ENCODE measurements around the gene SIRT6. TPM values are rescaled to one million over a fixed set of nuclear protein-coding genes. Genes with fewer than 3 reads are reported as not detected.
"Not testable (repeated sequence)": the region's sequence is repeated elsewhere in the genome, so short reads cannot be mapped to it uniquely, and the experiment has no call there.

The SIRT6 gene
- total RNA-seq, 1 donor from 2014 or later: 14.9 TPM

GRCh38 chr19:4144666-4145249, 37.6 kb downstream of the SIRT6 start:
- intact Hi-C loops (cut with DNase I): loop anchor here (5.0 kb wide), 1 partner anchor 58 kb away; no protein-coding TSS in a partner anchor
- DNase-seq (ENCODE audit: low spot score): no peak

GRCh38 chr19:4142916-4143315, 39.4 kb downstream of the SIRT6 start:
- intact Hi-C loops (cut with DNase I): loop anchor here (5.0 kb wide), 1 partner anchor 59 kb away; no protein-coding TSS in a partner anchor
- not testable (repeated sequence) for DNase-seq (ENCODE audit: low spot score)

GRCh38 chr19:4140237-4140711, 42.1 kb downstream of the SIRT6 start:
- intact Hi-C loops (cut with DNase I): loop anchor here (5.0 kb wide), 1 partner anchor 62 kb away; no protein-coding TSS in a partner anchor
- no peak for DNase-seq (ENCODE audit: low spot score)

- DNase-seq (ENCODE audit: low spot score): peak; percentile 93
- intact Hi-C loops (cut with DNase I): loop anchor here (5.0 kb wide), 1 partner anchor 63 kb away; no protein-coding TSS in a partner anchor
Observed at GRCh38 chr19:4139614-4140236, 42.6 kb downstream of the SIRT6 start.

GRCh38 chr19:4138445-4138844, 43.9 kb downstream of the SIRT6 start:
- intact Hi-C loops (cut with DNase I): no loop called here
- DNase-seq (ENCODE audit: low spot score): no peak

GRCh38 chr19:4136680-4137088, 45.7 kb downstream of the SIRT6 start:
- intact Hi-C loops (cut with DNase I): no loop called here
- DNase-seq (ENCODE audit: low spot score): no peak

- DNase-seq (ENCODE audit: low spot score): not testable (repeated sequence)
Observed at GRCh38 chr19:4135386-4135785, 47.0 kb downstream of the SIRT6 start.

GRCh38 chr19:4134351-4134750, 48.0 kb downstream of the SIRT6 start:
- no peak for DNase-seq (ENCODE audit: low spot score)
- intact Hi-C loops (cut with DNase I): no loop called here

More at GRCh38 chr19:4135386-4135785, 47.0 kb downstream of the SIRT6 start:
- intact Hi-C loops (cut with DNase I): not testable (repeated sequence)

- intact Hi-C loops (cut with DNase I): no loop called here
- no peak for DNase-seq (ENCODE audit: low spot score)
Observed at GRCh38 chr19:4130744-4131438, 51.5 kb downstream of the SIRT6 start.

GRCh38 chr19:4129050-4129449, 53.3 kb downstream of the SIRT6 start:
- DNase-seq (ENCODE audit: low spot score); intact Hi-C loops (cut with DNase I): not testable (repeated sequence)

- DNase-seq (ENCODE audit: low spot score); intact Hi-C loops (cut with DNase I): not testable (repeated sequence)
Observed at GRCh38 chr19:4127322-4127721, 55.0 kb downstream of the SIRT6 start.

- intact Hi-C loops (cut with DNase I): loop anchor here (2.0 to 5.0 kb wide), 2 partner anchors 58 to 117 kb away; partner anchors contain the start of genes PIAS4 and ZBTB7A
Observed at GRCh38 chr19:4124638-4125037, 57.7 kb downstream of the SIRT6 start.

More at GRCh38 chr19:4124638-4125037, 57.7 kb downstream of the SIRT6 start:
- DNase-seq (ENCODE audit: low spot score): no peak

Other genes with a start within 250 kb of the SIRT6 start
- 568 TPM for gene NMRK2, start 249.5 kb downstream of the SIRT6 start, total RNA-seq
- 180 TPM for gene DAPK3, start 211.5 kb downstream of the SIRT6 start, total RNA-seq
- 1,625 TPM for gene EEF2, start 197.1 kb downstream of the SIRT6 start, total RNA-seq
- gene PIAS4, start 174.8 kb downstream of the SIRT6 start, total RNA-seq: 18.4 TPM
- 29.9 TPM for gene ZBTB7A, start 115.7 kb downstream of the SIRT6 start, total RNA-seq
- gene MAP2K2, start 58.4 kb downstream of the SIRT6 start, total RNA-seq: 107 TPM
- gene CREB3L3, start 28.9 kb downstream of the SIRT6 start, total RNA-seq: not detected
- 1.6 TPM for gene ANKRD24, start 126 bp upstream of the SIRT6 start, total RNA-seq
- gene EBI3, start 47.0 kb upstream of the SIRT6 start, total RNA-seq: not detected
- 11.7 TPM for gene YJU2, start 64.5 kb upstream of the SIRT6 start, total RNA-seq
- not detected for gene SHD, start 96.7 kb upstream of the SIRT6 start, total RNA-seq
- gene TMIGD2, start 119.8 kb upstream of the SIRT6 start, total RNA-seq: not detected
- 0.24 TPM for gene FSD1, start 122.0 kb upstream of the SIRT6 start, total RNA-seq
- 0.83 TPM for gene STAP2, start 156.3 kb upstream of the SIRT6 start, total RNA-seq
- 14.9 TPM for gene MPND, start 161.0 kb upstream of the SIRT6 start, total RNA-seq
- gene SH3GL1, start 218.0 kb upstream of the SIRT6 start, total RNA-seq: 22.0 TPM
- 5.1 TPM for gene CHAF1A, start 220.1 kb upstream of the SIRT6 start, total RNA-seq